Measurements from ENCODE around the gene GDF7.

DNA sequence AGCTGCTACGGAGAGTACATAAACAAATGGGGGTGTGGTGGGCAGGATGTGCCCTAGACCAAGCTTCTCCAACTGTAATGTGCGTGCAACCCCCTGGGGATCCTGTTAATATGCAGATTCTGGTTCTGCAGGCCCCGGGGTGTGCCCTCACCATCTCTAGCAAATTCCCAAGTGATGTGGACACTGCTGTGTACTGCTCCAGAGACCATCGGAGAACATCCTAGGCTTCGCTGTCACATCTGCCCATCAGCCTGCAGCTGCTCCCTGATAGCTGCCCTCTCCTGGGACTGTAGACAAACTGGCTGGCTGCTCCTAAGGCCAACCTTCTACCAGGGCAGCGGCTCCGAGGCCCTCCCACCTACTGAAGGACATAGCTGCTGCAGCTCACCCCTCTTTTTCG is 19.2 kb upstream of the GDF7 start:
- no peak for TF ChIP-seq CTCF (IDR thresholded peaks at IDR 0.05)
- no peak for TF ChIP-seq POLR2A (IDR thresholded peaks at IDR 0.05)
- TF ChIP-seq POLR2AphosphoS5 (IDR thresholded peaks at IDR 0.05): no peak

All from upper lobe of left lung (tissue), 4 donors.